Right renal pelvis (tissue), 4 donors: ENCODE results near the gene VIM. TPM values are rescaled to one million over a fixed set of nuclear protein-coding genes. Genes with fewer than 3 reads are reported as not detected.
A peak's percentile ranks its signal among the peaks of the same experiment; 100 is the strongest.

Source experiments
- DNase-seq, 4 donors: peaks; one replicate each; pipeline ENCODE4 v3.0.0-alpha.2; 2013; ENCODE audit warnings: low read depth in 4 of 4, low spot score in 3 of 4, missing footprints in 1 of 4
- polyA plus RNA-seq, 4 donors: library from polyadenylated mRNA; unstranded; fragments of 120-200 nt; gene quantifications; one replicate each; pipeline ENCODE4 v1.2.1, GENCODE V29; 2013; ENCODE audit not compliant: insufficient read length in 4 of 4

The VIM gene
- polyA plus RNA-seq = 1,000 to 10,000 TPM; 1,220 to 1,445 (median 1,244) TPM

- peak; percentile 59 to 76 (median 70) for DNase-seq
Observed at GRCh38 chr10:17228091-17229015, at the start of gene VIM. Gene VIM, plus strand, starts transcription at chr10:17228241. Its CDS starts 1,182 bp downstream, at chr10:17229423.

GRCh38 chr10:17179002-17179401 lies 49.0 kb upstream of the VIM start:
- DNase-seq = no peak

GRCh38 chr10:17181110-17181509 lies 46.9 kb upstream of the VIM start:
- DNase-seq = no peak

GRCh38 chr10:17181751-17182150 lies 46.3 kb upstream of the VIM start:
- DNase-seq = no peak

GRCh38 chr10:17183110-17183509 lies 44.9 kb upstream of the VIM start:
- DNase-seq = no peak

GRCh38 chr10:17185873-17186272 lies 42.2 kb upstream of the VIM start:
- DNase-seq = no peak

GRCh38 chr10:17188644-17189172 lies 39.3 kb upstream of the VIM start:
- DNase-seq = no peak

GRCh38 chr10:17190602-17191001 lies 37.4 kb upstream of the VIM start:
- DNase-seq = no peak

GRCh38 chr10:17195083-17195482 lies 33.0 kb upstream of the VIM start:
- no peak for DNase-seq

GRCh38 chr10:17196045-17196444 lies 32.0 kb upstream of the VIM start:
- no peak for DNase-seq

- no peak for DNase-seq
Observed at GRCh38 chr10:17196573-17196972, 31.5 kb upstream of the VIM start.

GRCh38 chr10:17199351-17199804 lies 28.7 kb upstream of the VIM start:
- DNase-seq = no peak

- DNase-seq = no peak
Observed at GRCh38 chr10:17200001-17200911, 27.8 kb upstream of the VIM start.

GRCh38 chr10:17200912-17201793 lies 26.9 kb upstream of the VIM start, which contains the start of gene TRDMT1:
Gene TRDMT1, minus strand, starts transcription at chr10:17201672. Its CDS starts 38 bp downstream, at chr10:17201634.
- DNase-seq = peak; percentile 80 to 85 (median 82)

- DNase-seq = no peak
Observed at GRCh38 chr10:17201794-17202116, 26.3 kb upstream of the VIM start.

- no peak for DNase-seq
Observed at GRCh38 chr10:17202506-17202905, 25.5 kb upstream of the VIM start.

- DNase-seq = no peak
Observed at GRCh38 chr10:17202999-17203398, 25.0 kb upstream of the VIM start.

GRCh38 chr10:17203416-17203815 lies 24.6 kb upstream of the VIM start:
- DNase-seq = no peak

GRCh38 chr10:17206210-17206709 lies 21.8 kb upstream of the VIM start:
- DNase-seq = no peak

GRCh38 chr10:17208476-17208875 lies 19.6 kb upstream of the VIM start:
- no peak for DNase-seq
